IMR-90 (cell line): ENCODE data around the gene ABTB2.

Experiments
- CEBPB ChIP-seq: IDR thresholded peaks from 2 replicates; pipeline ENCODE4 v1.6.1; 2012; ENCODE audit warnings: low read depth, low read length, improper control_type of control experiment
- CTCF ChIP-seq: conservative IDR thresholded peaks from 2 replicates; pipeline ENCODE4 v1.5.1; 2012; ENCODE audit warnings: mild to moderate bottlenecking, low read depth, low read length, improper control_type of control experiment
- NFE2L2 ChIP-seq: fragments of 150-350 bp; IDR thresholded peaks from 2 replicates; pipeline ENCODE4 v1.6.1; 2016; ENCODE audit warnings: low read depth, mild to moderate bottlenecking, low read length
- POLR2A ChIP-seq: IDR thresholded peaks from 2 replicates; pipeline ENCODE4 v1.6.1; 2012; ENCODE audit warnings: mild to moderate bottlenecking, low read depth, low read length
- RAD21 ChIP-seq: IDR thresholded peaks from 2 replicates; pipeline ENCODE4 v1.6.1; 2012; ENCODE audit warnings: low read length, improper control_type of control experiment
- RCOR1 ChIP-seq: IDR thresholded peaks from 2 replicates; pipeline ENCODE4 v1.6.1; 2012; ENCODE audit warnings: mild to moderate bottlenecking, low read length, improper control_type of control experiment; ENCODE audit not compliant: insufficient replicate concordance

- TF ChIP-seq CTCF, result no peak
- TF ChIP-seq RAD21, result no peak
- no peak for TF ChIP-seq POLR2A
- TF ChIP-seq NFE2L2, result no peak
- no peak for TF ChIP-seq RCOR1
- no peak for TF ChIP-seq CEBPB
Observed at GRCh38 chr11:34150494-34151151, 207.2 kb downstream of the ABTB2 start.
